SK-N-SH treated with all-trans-retinoic acid at 6 μM for 48 hours (cell line): ENCODE measurements around the gene CDK5.

Experiments used
- ATAC-seq: fragments of 200-7000 bp; cut with Tn5 transposase; 3 replicates; pipeline ENCODE4 v1.9.1; 2020; ENCODE audit warnings: mild to moderate bottlenecking, moderate library complexity
- ARNTL ChIP-seq: fragments of 450-650 bp; formaldehyde crosslinking; IDR thresholded peaks from 2 replicates; pipeline ENCODE4 v1.5.0; 2020; ENCODE audit warnings: low read depth, mild to moderate bottlenecking, moderate library complexity, borderline replicate concordance
- CSDC2 ChIP-seq: fragments of 250-450 bp; sonication (Bioruptor Pico); IDR thresholded peaks from 2 replicates; pipeline ENCODE4 v1.5.0; 2020; ENCODE audit warnings: mild to moderate bottlenecking, moderate library complexity
- ESRRG ChIP-seq: fragments of 250-450 bp; sonication (Bioruptor Pico); IDR thresholded peaks from 2 replicates; pipeline ENCODE4 v1.6.1; 2021; ENCODE audit warnings: mild to moderate bottlenecking
- GLIS3 ChIP-seq: fragments of 250-450 bp; sonication (Bioruptor Pico); IDR thresholded peaks from 2 replicates; pipeline ENCODE4 v1.5.0; 2020; ENCODE audit warnings: mild to moderate bottlenecking, moderate library complexity
- ISL1 ChIP-seq: fragments of 250-450 bp; sonication (Bioruptor Pico); IDR thresholded peaks from 2 replicates; pipeline ENCODE4 v2.1.2; 2022; ENCODE audit warnings: mild to moderate bottlenecking, moderate library complexity
- OSR1 ChIP-seq: fragments of 250-450 bp; sonication (Bioruptor Pico); IDR thresholded peaks from 2 replicates; pipeline ENCODE4 v1.8.0; 2022; ENCODE audit warnings: moderate library complexity, mild to moderate bottlenecking, inconsistent platforms
- PPARA ChIP-seq: fragments of 250-450 bp; sonication (Bioruptor Pico); IDR thresholded peaks from 2 replicates; pipeline ENCODE4 v1.5.0; 2020; ENCODE audit warnings: mild to moderate bottlenecking, borderline replicate concordance
- RARB ChIP-seq: fragments of 250-450 bp; sonication (Bioruptor Pico); IDR thresholded peaks from 2 replicates; pipeline ENCODE4 v1.8.0; 2021; ENCODE audit warnings: mild to moderate bottlenecking, moderate library complexity
- SNAI2 ChIP-seq: fragments of 250-450 bp; sonication (Bioruptor Pico); IDR thresholded peaks from 2 replicates; pipeline ENCODE4 v1.5.0; 2020; ENCODE audit warnings: mild to moderate bottlenecking, moderate library complexity
- TCF4 ChIP-seq: fragments of 250-450 bp; sonication (Bioruptor Pico); IDR thresholded peaks from 2 replicates; pipeline ENCODE4 v1.8.0; 2021; ENCODE audit warnings: mild to moderate bottlenecking, moderate library complexity, borderline replicate concordance
- ZC3H10 ChIP-seq: fragments of 250-450 bp; sonication (Bioruptor Pico); IDR thresholded peaks from 2 replicates; pipeline ENCODE4 v1.5.1; 2021; ENCODE audit warnings: mild to moderate bottlenecking, moderate library complexity
- ZFP3 ChIP-seq: fragments of 250-450 bp; sonication (Bioruptor Pico); IDR thresholded peaks from 2 replicates; pipeline ENCODE4 v1.5.0; 2020; ENCODE audit warnings: mild to moderate bottlenecking, moderate library complexity
- ZFP30 ChIP-seq: fragments of 450-650 bp; formaldehyde crosslinking; IDR thresholded peaks from 2 replicates; pipeline ENCODE4 v1.5.0; 2022; ENCODE audit warnings: mild to moderate bottlenecking, moderate library complexity
- ZNF565 ChIP-seq: fragments of 450-650 bp; formaldehyde crosslinking; conservative IDR thresholded peaks from 2 replicates; pipeline ENCODE4 v1.5.0; 2020; ENCODE audit warnings: low read depth, mild to moderate bottlenecking, moderate library complexity
- ZNF70 ChIP-seq: fragments of 450-650 bp; formaldehyde crosslinking; IDR thresholded peaks from 2 replicates; pipeline ENCODE4 v1.5.0; 2020; ENCODE audit warnings: mild to moderate bottlenecking, moderate library complexity
- ZNF8 ChIP-seq: fragments of 450-650 bp; formaldehyde crosslinking; IDR thresholded peaks from 2 replicates; pipeline ENCODE4 v1.5.0; 2020; ENCODE audit warnings: mild to moderate bottlenecking, moderate library complexity
- TF ChIP-seq, protein P1 (sequence below): fragments of 250-450 bp; sonication (Bioruptor Pico); IDR thresholded peaks from 2 replicates; pipeline ENCODE4 v1.8.0; 2021; ENCODE audit warnings: low read depth, mild to moderate bottlenecking, moderate library complexity, borderline replicate concordance
- TF ChIP-seq, protein P2 (sequence below): fragments of 250-450 bp; sonication (Bioruptor Pico); IDR thresholded peaks from 2 replicates; pipeline ENCODE4 v1.8.0; 2020; ENCODE audit warnings: mild to moderate bottlenecking, moderate library complexity, borderline replicate concordance
- TF ChIP-seq, protein P3 (sequence below): fragments of 250-450 bp; sonication (Bioruptor Pico); IDR thresholded peaks from 2 replicates; pipeline ENCODE4 v1.5.1; 2021; ENCODE audit warnings: mild to moderate bottlenecking, moderate library complexity
- TF ChIP-seq, protein P4 (sequence below): fragments of 250-450 bp; sonication (Bioruptor Pico); IDR thresholded peaks from 2 replicates; pipeline ENCODE4 v1.5.0; 2020; ENCODE audit warnings: mild to moderate bottlenecking, moderate library complexity
- TF ChIP-seq, protein P5 (sequence below): fragments of 250-450 bp; sonication (Bioruptor Pico); IDR thresholded peaks from 2 replicates; pipeline ENCODE4 v1.5.1; 2020; ENCODE audit warnings: low read depth, mild to moderate bottlenecking, moderate library complexity

CDK5 gene

DNA sequence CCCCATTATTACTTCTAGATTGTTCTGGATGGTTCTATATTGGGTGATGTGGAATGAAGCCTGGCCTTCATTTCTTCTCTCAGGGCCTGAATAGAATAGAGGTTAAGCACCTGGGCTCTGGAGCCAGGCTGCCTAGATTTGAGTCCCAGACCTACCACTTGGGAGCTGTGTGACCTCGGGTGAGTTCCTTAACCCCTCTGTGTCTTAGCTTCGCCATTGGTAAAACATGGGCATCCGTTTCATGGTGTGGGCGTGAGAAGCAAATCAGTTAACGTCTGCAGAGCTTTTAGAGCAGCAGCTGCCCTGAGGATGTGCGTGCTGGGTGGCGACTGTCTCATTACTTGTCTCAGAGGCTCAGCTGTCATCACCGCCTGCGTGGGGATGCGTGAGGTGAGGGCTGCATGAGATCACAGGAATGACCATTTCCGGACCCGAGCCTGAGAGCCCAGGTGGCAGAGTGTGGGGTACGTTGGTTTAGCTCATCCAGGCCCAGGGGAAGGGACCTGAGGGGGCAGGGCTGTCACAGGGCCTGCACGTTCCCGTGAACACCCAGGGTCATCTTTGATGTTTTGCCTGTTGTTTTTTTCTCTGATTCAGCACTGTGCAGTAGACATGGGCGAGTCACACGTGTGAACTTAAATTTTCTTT lies 38.3 kb upstream of the CDK5 start:
- ATAC-seq: no peak
- TF ChIP-seq TCF4 (CRISPR knock-in tag) (no peak), RARB (CRISPR knock-in tag) (no peak), ZNF70 (no peak), ESRRG (CRISPR knock-in tag) (no peak), ISL1 (CRISPR knock-in tag) (no peak), ZC3H10 (no peak), GLIS3 (CRISPR knock-in tag) (no peak), ZNF8 (no peak), PPARA (CRISPR knock-in tag) (no peak), ZFP30 (CRISPR knock-in tag) (no peak), ZNF565 (CRISPR knock-in tag) (no peak), OSR1 (CRISPR knock-in tag) (no peak), CSDC2 (no peak), ZFP3 (CRISPR knock-in tag) (no peak)
- TF ChIP-seq, protein P1, sequence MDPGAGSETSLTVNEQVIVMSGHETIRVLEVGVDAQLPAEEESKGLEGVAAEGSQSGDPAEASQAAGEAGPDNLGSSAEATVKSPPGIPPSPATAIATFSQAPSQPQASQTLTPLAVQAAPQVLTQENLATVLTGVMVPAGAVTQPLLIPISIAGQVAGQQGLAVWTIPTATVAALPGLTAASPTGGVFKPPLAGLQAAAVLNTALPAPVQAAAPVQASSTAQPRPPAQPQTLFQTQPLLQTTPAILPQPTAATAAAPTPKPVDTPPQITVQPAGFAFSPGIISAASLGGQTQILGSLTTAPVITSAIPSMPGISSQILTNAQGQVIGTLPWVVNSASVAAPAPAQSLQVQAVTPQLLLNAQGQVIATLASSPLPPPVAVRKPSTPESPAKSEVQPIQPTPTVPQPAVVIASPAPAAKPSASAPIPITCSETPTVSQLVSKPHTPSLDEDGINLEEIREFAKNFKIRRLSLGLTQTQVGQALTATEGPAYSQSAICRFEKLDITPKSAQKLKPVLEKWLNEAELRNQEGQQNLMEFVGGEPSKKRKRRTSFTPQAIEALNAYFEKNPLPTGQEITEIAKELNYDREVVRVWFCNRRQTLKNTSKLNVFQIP (CRISPR knock-in tag): no peak
- TF ChIP-seq, protein P2, sequence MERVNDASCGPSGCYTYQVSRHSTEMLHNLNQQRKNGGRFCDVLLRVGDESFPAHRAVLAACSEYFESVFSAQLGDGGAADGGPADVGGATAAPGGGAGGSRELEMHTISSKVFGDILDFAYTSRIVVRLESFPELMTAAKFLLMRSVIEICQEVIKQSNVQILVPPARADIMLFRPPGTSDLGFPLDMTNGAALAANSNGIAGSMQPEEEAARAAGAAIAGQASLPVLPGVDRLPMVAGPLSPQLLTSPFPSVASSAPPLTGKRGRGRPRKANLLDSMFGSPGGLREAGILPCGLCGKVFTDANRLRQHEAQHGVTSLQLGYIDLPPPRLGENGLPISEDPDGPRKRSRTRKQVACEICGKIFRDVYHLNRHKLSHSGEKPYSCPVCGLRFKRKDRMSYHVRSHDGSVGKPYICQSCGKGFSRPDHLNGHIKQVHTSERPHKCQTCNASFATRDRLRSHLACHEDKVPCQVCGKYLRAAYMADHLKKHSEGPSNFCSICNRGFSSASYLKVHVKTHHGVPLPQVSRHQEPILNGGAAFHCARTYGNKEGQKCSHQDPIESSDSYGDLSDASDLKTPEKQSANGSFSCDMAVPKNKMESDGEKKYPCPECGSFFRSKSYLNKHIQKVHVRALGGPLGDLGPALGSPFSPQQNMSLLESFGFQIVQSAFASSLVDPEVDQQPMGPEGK (CRISPR knock-in tag): no peak

DNA sequence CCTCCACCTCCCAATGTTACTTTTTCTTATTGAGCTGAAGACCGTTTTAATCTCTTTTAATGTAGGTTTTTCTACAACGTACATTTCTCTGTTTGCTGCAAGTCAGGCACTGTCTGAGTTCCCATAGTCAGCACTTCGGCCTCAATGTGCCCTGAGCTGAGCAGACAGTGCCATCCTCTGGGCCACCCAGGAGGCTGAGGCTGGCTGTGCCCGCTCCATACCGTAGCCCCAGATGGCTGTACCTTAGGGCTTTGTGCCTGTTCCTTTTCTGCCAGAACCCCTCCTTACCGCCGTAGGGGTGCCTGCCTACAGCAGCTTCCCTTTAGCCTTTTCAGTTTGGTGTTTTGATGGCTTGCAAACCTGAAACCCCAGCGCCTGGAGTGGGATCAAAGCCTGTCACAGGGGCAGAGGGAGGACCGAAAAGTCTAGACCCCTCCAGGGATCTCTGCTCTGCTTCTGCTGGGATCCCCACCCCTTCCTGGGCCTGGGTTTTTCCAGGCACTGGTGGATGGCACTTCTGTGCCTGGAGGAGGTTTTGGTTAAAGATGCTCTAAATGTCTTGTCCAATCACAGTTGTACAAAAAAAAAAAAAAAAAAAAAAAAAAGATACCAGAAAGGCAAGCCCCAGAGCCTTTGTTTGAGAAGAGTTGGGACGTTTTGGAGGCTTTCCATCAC lies 37.6 kb upstream of the CDK5 start:
- peak; percentile 56 for ATAC-seq
- TF ChIP-seq ESRRG (CRISPR knock-in tag): no peak
- TF ChIP-seq ZFP3 (CRISPR knock-in tag): no peak
- TF ChIP-seq, protein P3, sequence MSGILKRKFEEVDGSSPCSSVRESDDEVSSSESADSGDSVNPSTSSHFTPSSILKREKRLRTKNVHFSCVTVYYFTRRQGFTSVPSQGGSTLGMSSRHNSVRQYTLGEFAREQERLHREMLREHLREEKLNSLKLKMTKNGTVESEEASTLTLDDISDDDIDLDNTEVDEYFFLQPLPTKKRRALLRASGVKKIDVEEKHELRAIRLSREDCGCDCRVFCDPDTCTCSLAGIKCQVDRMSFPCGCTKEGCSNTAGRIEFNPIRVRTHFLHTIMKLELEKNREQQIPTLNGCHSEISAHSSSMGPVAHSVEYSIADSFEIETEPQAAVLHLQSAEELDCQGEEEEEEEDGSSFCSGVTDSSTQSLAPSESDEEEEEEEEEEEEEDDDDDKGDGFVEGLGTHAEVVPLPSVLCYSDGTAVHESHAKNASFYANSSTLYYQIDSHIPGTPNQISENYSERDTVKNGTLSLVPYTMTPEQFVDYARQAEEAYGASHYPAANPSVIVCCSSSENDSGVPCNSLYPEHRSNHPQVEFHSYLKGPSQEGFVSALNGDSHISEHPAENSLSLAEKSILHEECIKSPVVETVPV (CRISPR knock-in tag): no peak
- TF ChIP-seq, protein P2 (CRISPR knock-in tag): no peak
- no peak for TF ChIP-seq ZNF70
- TF ChIP-seq, protein P4, sequence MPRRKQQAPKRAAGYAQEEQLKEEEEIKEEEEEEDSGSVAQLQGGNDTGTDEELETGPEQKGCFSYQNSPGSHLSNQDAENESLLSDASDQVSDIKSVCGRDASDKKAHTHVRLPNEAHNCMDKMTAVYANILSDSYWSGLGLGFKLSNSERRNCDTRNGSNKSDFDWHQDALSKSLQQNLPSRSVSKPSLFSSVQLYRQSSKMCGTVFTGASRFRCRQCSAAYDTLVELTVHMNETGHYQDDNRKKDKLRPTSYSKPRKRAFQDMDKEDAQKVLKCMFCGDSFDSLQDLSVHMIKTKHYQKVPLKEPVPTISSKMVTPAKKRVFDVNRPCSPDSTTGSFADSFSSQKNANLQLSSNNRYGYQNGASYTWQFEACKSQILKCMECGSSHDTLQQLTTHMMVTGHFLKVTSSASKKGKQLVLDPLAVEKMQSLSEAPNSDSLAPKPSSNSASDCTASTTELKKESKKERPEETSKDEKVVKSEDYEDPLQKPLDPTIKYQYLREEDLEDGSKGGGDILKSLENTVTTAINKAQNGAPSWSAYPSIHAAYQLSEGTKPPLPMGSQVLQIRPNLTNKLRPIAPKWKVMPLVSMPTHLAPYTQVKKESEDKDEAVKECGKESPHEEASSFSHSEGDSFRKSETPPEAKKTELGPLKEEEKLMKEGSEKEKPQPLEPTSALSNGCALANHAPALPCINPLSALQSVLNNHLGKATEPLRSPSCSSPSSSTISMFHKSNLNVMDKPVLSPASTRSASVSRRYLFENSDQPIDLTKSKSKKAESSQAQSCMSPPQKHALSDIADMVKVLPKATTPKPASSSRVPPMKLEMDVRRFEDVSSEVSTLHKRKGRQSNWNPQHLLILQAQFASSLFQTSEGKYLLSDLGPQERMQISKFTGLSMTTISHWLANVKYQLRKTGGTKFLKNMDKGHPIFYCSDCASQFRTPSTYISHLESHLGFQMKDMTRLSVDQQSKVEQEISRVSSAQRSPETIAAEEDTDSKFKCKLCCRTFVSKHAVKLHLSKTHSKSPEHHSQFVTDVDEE (CRISPR knock-in tag): no peak
- TF ChIP-seq CSDC2: no peak
- TF ChIP-seq ARNTL: no peak
- TF ChIP-seq, protein P5, sequence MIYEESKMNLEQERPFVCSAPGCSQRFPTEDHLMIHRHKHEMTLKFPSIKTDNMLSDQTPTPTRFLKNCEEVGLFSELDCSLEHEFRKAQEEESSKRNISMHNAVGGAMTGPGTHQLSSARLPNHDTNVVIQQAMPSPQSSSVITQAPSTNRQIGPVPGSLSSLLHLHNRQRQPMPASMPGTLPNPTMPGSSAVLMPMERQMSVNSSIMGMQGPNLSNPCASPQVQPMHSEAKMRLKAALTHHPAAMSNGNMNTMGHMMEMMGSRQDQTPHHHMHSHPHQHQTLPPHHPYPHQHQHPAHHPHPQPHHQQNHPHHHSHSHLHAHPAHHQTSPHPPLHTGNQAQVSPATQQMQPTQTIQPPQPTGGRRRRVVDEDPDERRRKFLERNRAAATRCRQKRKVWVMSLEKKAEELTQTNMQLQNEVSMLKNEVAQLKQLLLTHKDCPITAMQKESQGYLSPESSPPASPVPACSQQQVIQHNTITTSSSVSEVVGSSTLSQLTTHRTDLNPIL (CRISPR knock-in tag): no peak
- no peak for TF ChIP-seq TCF4 (CRISPR knock-in tag)
- TF ChIP-seq ZNF565 (CRISPR knock-in tag): no peak
- TF ChIP-seq SNAI2 (CRISPR knock-in tag): no peak
- TF ChIP-seq PPARA (CRISPR knock-in tag): no peak
- no peak for TF ChIP-seq OSR1 (CRISPR knock-in tag)
- TF ChIP-seq, protein P1 (CRISPR knock-in tag): no peak
